GM12878 (cell line): ENCODE measurements around the gene SSBP1. TPM values are rescaled to one million over a fixed set of nuclear protein-coding genes. Genes with fewer than 3 reads are reported as not detected.

Experiments
- ATAC-seq: fragments of 200-7000 bp; cut with Tn5 transposase; 3 replicates; pipeline ENCODE4 v1.9.1; 2020; ENCODE audit warnings: mild to moderate bottlenecking, moderate library complexity
- BruUV-seq: library from RNA; stranded (reverse); fragments of 400-500 nt; replicated peaks from 2 replicates; lab custom pipeline; 2021; lab: Mats Ljungman, UMichigan
- CTCF ChIA-PET: fragments of 300-600 bp; sonication (Branson Sonifier 250); formaldehyde crosslinking; extraction: SDS; loops from one replicate; lab custom pipeline; 2021; ENCODE audit warnings: inconsistent platforms; lab: Yijun Ruan, JAX
- POLR2A ChIA-PET: fragments of 350-600 bp; formaldehyde crosslinking; extraction: SDS; loops from one replicate; lab custom pipeline; 2021; ENCODE audit warnings: inconsistent platforms; lab: Charles Lee
- RAD21 ChIA-PET: fragments of 300-600 bp; sonication (Branson Sonifier 250); formaldehyde crosslinking; loops from one replicate; lab custom pipeline; 2023; ENCODE audit warnings: antibody characterized with exemption; ENCODE audit not compliant: unreplicated experiment; lab: Charles Lee
- SMC1A ChIA-PET: fragments of 300-600 bp; sonication (Branson Sonifier 250); formaldehyde crosslinking; loops from one replicate; lab custom pipeline; 2023; ENCODE audit not compliant: unreplicated experiment, uncharacterized antibody; lab: Charles Lee
- DNase-seq: peaks from one replicate; pipeline ENCODE4 v3.0.0-alpha.2; 2011; ENCODE audit warnings: low read depth, low spot score
- FAIRE-seq: peaks from 3 replicates; lab custom pipeline; 2011; peaks lifted over from hg19 to GRCh38; lab: Jason Lieb, UNC
- H2AFZ ChIP-seq: 2 replicates; pipeline ENCODE4 v1.6.0; 2011; ENCODE audit warnings: low read depth, low read length, control low read depth; ENCODE audit not compliant: control insufficient read depth
- H3K27ac ChIP-seq: 2 replicates; pipeline ENCODE4 v1.5.1; 2011; ENCODE audit warnings: control low read depth; ENCODE audit not compliant: control insufficient read depth, insufficient read depth
- H3K27me3 ChIP-seq, 2 experiments: replicated peaks in 1 of 2; 2 replicates each; pipeline versions ENCODE4 v1.6.0 to v1.6.1; 2011; ENCODE audit warnings: low read length in 1 of 2; ENCODE audit not compliant: control insufficient read depth in 2 of 2, insufficient read depth in 2 of 2
- H3K36me3 ChIP-seq, 2 experiments: 2 replicates each; pipeline ENCODE4 v1.5.1; 2011; ENCODE audit warnings: low read length in 1 of 2; ENCODE audit not compliant: control insufficient read depth in 2 of 2, insufficient read depth in 2 of 2
- H3K4me1 ChIP-seq: 2 replicates; pipeline ENCODE4 v1.6.1; 2011; ENCODE audit warnings: mild to moderate bottlenecking, low read length, moderate library complexity, mixed read lengths; ENCODE audit not compliant: control insufficient read depth, insufficient read depth
- H3K4me2 ChIP-seq: 2 replicates; pipeline ENCODE4 v1.6.0; 2011; ENCODE audit warnings: control low read depth; ENCODE audit not compliant: control insufficient read depth, insufficient read depth
- H3K4me3 ChIP-seq: fragments of 200-600 bp; sonication (generic); 2 replicates; pipeline ENCODE4 v1.5.1; 2016
- H3K79me2 ChIP-seq: 2 replicates; pipeline ENCODE4 v1.6.0; 2011; ENCODE audit warnings: low read length; ENCODE audit not compliant: control insufficient read depth, insufficient read depth
- H3K9ac ChIP-seq: 2 replicates; pipeline ENCODE4 v1.8.0; 2011; ENCODE audit warnings: low read length, control low read depth, mixed read lengths; ENCODE audit not compliant: control insufficient read depth, insufficient read depth
- H3K9me3 ChIP-seq: replicated peaks from 3 replicates; pipeline ENCODE4 v1.5.1; 2011; ENCODE audit warnings: mild to moderate bottlenecking, low read length; ENCODE audit not compliant: control insufficient read depth, insufficient read depth
- H4K20me1 ChIP-seq: 2 replicates; pipeline ENCODE4 v1.6.0; 2011; ENCODE audit not compliant: control insufficient read depth, insufficient read depth
- CHD4 ChIP-seq: fragments of 200-600 bp; sonication (generic); IDR thresholded peaks from 2 replicates; pipeline ENCODE4 v1.6.1; 2016; ENCODE audit warnings: mild to moderate bottlenecking
- GATAD2B ChIP-seq: fragments of 450-650 bp; conservative IDR thresholded peaks from 2 replicates; pipeline ENCODE4 v1.6.1; 2017; ENCODE audit warnings: low read depth, mild to moderate bottlenecking, moderate library complexity
- RAD21 ChIP-seq: IDR thresholded peaks from 2 replicates; pipeline ENCODE4 v1.6.1; 2011; ENCODE audit warnings: mild to moderate bottlenecking, low read depth, low read length, moderate library complexity; ENCODE audit not compliant: insufficient read depth
- SMAD1 ChIP-seq: fragments of 450-650 bp; IDR thresholded peaks from 2 replicates; pipeline ENCODE4 v1.6.1; 2018; ENCODE audit warnings: mild to moderate bottlenecking, low read depth; ENCODE audit not compliant: partially characterized antibody
- WGBS: methylation state at CpG from one replicate; pipeline ENCODE4 v1.1.6; 2016; ENCODE audit warnings: low lambda C conversion rate; ENCODE audit not compliant: insufficient replicate concordance, insufficient coverage; ENCODE audit errors: missing lambda C conversion rate; 5-methylcytosine and 5-hydroxymethylcytosine counted together
- in situ Hi-C: fragments of 300-500 bp; cut with MboI; formaldehyde crosslinking; loops from 9 replicates; pipeline ENCODE4 v1.14.3; 2018; ENCODE audit warnings: mixed read lengths
- intact Hi-C: fragments of 100-400 bp; cut with micrococcal nuclease; formaldehyde crosslinking; loops from one replicate; pipeline ENCODE4 v1.14.2; 2022; ENCODE audit not compliant: unreplicated experiment
- polyA plus RNA-seq, 11 experiments: library from polyadenylated mRNA; depleted of rRNA in 4 of 11; unstranded in 6 of 11; stranded (reverse) in 5 of 11; fragments of >200 nt; fragmentation: Nextera tagmentation in 4 of 11; fragmentation: Illumina TruSeq in 1 of 11; extraction: Ambion mirVana in 4 of 11; extraction: Trizol in 1 of 11; gene quantifications; 1 replicate in 1 of 11; 2 replicates in 10 of 11; pipeline versions ENCODE4 v1.2.1 to v1.2.3, GENCODE V29; 2011 to 2016; ENCODE audit warnings: inconsistent platforms in 2 of 11, missing spikeins in 2 of 11, low read depth in 1 of 11
- total RNA-seq, 4 experiments: library from RNA; depleted of rRNA in 3 of 4; stranded (reverse); fragments of >200 nt in 3 of 4; fragmentation: Illumina TruSeq in 1 of 4; extraction: Trizol in 1 of 4; gene quantifications; 2 replicates each; pipeline versions ENCODE4 v1.2.1 to v1.2.3, GENCODE V29; 2013 to 2021
- TF ChIP-seq, protein P1 (sequence below): fragments of 450-650 bp; IDR thresholded peaks from 2 replicates; pipeline ENCODE4 v1.6.1; 2017; ENCODE audit warnings: mild to moderate bottlenecking, moderate library complexity
- TF ChIP-seq, protein P2 (sequence below): fragments of 450-650 bp; IDR thresholded peaks from 2 replicates; pipeline ENCODE4 v1.6.1; 2016; ENCODE audit warnings: mild to moderate bottlenecking, moderate library complexity, borderline replicate concordance
- TF ChIP-seq, protein P3 (sequence below), 3 experiments: IDR thresholded peaks in 2 of 3; conservative IDR thresholded peaks in 1 of 3; 2 replicates each; pipeline ENCODE4 v1.5.1; 2011; ENCODE audit warnings: low read depth in 3 of 3, low read length in 3 of 3, mild to moderate bottlenecking in 3 of 3, control low read depth in 2 of 3, moderate library complexity in 2 of 3, inconsistent platforms in 1 of 3, mixed read lengths in 1 of 3; ENCODE audit not compliant: control insufficient read depth in 2 of 3, insufficient read depth in 1 of 3; ENCODE audit errors: extremely low read depth in 1 of 3

SSBP1 gene
- total and polyA plus RNA-seq, 10 of the 15 experiments (the other 5 are each of a cell fraction or from before 2014, with no cell fraction given), result 191 to 998 (median 418) TPM

DNA sequence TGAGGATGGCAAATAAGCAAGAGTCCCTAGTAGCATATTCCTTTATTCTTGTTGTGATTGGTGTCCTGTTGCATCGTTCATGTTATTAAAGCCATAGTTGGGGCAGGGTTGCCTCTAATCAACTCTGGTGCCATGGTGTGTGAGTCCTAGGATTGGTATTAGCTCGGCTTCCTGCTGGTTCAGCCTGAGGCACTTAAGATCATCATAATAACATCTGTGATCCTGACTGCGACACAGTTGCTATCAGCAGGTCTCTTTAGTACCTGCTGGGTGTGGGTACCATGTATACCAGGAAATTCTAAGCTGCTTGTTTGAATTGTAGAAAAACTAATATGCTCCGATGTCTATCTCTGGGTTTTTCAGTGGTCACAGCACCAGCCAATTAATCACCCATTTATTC, 28.4 kb upstream of the SSBP1 start (continued):
- TF ChIP-seq, protein P1, sequence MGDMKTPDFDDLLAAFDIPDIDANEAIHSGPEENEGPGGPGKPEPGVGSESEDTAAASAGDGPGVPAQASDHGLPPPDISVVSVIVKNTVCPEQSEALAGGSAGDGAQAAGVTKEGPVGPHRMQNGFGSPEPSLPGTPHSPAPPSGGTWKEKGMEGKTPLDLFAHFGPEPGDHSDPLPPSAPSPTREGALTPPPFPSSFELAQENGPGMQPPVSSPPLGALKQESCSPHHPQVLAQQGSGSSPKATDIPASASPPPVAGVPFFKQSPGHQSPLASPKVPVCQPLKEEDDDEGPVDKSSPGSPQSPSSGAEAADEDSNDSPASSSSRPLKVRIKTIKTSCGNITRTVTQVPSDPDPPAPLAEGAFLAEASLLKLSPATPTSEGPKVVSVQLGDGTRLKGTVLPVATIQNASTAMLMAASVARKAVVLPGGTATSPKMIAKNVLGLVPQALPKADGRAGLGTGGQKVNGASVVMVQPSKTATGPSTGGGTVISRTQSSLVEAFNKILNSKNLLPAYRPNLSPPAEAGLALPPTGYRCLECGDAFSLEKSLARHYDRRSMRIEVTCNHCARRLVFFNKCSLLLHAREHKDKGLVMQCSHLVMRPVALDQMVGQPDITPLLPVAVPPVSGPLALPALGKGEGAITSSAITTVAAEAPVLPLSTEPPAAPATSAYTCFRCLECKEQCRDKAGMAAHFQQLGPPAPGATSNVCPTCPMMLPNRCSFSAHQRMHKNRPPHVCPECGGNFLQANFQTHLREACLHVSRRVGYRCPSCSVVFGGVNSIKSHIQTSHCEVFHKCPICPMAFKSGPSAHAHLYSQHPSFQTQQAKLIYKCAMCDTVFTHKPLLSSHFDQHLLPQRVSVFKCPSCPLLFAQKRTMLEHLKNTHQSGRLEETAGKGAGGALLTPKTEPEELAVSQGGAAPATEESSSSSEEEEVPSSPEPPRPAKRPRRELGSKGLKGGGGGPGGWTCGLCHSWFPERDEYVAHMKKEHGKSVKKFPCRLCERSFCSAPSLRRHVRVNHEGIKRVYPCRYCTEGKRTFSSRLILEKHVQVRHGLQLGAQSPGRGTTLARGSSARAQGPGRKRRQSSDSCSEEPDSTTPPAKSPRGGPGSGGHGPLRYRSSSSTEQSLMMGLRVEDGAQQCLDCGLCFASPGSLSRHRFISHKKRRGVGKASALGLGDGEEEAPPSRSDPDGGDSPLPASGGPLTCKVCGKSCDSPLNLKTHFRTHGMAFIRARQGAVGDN, result no peak
- TF ChIP-seq SMAD1, result no peak

DNA sequence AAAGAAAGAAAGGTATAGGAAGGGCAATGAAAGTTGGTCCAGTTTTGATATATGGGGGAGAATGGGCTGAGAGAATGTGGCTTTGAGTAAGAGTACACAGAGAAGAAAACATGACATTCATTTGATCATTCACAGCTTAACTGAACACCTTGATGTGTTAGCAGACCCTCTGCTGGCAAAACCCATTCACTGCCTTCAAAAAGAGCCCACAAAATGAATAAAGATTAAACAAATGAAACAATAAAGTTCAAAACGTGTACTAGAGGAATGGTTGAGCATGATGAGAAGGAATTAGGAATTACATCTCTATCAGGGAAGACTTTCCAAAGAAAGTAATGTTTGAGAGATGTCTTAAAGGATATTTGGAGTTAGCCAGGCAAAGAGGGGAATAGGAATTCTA, 27.9 kb upstream of the SSBP1 start:
- BruUV-seq, result no TSS peak

More for the DNA sequence above, 27.9 kb upstream of the SSBP1 start:
- H3K36me3 ChIP-seq, result no peaks in the 10 kb centered on the region
- TF ChIP-seq RAD21 (peak; percentile 23; the same call in 1 of the 2 replicates), CHD4 (no peak), GATAD2B (no peak)
- TF ChIP-seq, protein P2, sequence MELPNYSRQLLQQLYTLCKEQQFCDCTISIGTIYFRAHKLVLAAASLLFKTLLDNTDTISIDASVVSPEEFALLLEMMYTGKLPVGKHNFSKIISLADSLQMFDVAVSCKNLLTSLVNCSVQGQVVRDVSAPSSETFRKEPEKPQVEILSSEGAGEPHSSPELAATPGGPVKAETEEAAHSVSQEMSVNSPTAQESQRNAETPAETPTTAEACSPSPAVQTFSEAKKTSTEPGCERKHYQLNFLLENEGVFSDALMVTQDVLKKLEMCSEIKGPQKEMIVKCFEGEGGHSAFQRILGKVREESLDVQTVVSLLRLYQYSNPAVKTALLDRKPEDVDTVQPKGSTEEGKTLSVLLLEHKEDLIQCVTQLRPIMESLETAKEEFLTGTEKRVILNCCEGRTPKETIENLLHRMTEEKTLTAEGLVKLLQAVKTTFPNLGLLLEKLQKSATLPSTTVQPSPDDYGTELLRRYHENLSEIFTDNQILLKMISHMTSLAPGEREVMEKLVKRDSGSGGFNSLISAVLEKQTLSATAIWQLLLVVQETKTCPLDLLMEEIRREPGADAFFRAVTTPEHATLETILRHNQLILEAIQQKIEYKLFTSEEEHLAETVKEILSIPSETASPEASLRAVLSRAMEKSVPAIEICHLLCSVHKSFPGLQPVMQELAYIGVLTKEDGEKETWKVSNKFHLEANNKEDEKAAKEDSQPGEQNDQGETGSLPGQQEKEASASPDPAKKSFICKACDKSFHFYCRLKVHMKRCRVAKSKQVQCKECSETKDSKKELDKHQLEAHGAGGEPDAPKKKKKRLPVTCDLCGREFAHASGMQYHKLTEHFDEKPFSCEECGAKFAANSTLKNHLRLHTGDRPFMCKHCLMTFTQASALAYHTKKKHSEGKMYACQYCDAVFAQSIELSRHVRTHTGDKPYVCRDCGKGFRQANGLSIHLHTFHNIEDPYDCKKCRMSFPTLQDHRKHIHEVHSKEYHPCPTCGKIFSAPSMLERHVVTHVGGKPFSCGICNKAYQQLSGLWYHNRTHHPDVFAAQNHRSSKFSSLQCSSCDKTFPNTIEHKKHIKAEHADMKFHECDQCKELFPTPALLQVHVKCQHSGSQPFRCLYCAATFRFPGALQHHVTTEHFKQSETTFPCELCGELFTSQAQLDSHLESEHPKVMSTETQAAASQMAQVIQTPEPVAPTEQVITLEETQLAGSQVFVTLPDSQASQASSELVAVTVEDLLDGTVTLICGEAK, result peak; percentile 75
- TF ChIP-seq, protein P3, sequence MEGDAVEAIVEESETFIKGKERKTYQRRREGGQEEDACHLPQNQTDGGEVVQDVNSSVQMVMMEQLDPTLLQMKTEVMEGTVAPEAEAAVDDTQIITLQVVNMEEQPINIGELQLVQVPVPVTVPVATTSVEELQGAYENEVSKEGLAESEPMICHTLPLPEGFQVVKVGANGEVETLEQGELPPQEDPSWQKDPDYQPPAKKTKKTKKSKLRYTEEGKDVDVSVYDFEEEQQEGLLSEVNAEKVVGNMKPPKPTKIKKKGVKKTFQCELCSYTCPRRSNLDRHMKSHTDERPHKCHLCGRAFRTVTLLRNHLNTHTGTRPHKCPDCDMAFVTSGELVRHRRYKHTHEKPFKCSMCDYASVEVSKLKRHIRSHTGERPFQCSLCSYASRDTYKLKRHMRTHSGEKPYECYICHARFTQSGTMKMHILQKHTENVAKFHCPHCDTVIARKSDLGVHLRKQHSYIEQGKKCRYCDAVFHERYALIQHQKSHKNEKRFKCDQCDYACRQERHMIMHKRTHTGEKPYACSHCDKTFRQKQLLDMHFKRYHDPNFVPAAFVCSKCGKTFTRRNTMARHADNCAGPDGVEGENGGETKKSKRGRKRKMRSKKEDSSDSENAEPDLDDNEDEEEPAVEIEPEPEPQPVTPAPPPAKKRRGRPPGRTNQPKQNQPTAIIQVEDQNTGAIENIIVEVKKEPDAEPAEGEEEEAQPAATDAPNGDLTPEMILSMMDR (IDR thresholded peaks at IDR 0.05 in 2 of 3, conservative IDR thresholded peaks at IDR 0.05 in 1 of 3; ENCODE audit: control insufficient read depth in 2 of 3, extremely low read depth in 1 of 3, insufficient read depth in 1 of 3, low read depth in 3 of 3, low read length in 3 of 3), result peak in 1 of 3 experiments; percentile 10; a peak in 2 of 6 replicates
- H2AFZ ChIP-seq, result no peak overlapping the region
- no peaks in the 10 kb centered on the region for H3K9me3 ChIP-seq
- intact Hi-C loops (no loop called here), in situ Hi-C loops (no loop called here)
- no peaks in the 10 kb centered on the region for H3K4me1 ChIP-seq
- H3K4me3 ChIP-seq, result no peak overlapping the region
- 0% methylated on average over 1 of the region's 1 CpG for WGBS
- no peaks in the 10 kb centered on the region for H3K27me3 ChIP-seq
- DNase-seq (no peak), FAIRE-seq (no peak), ATAC-seq (no peak)
- no peak overlapping the region for H3K27ac ChIP-seq
- H3K9ac ChIP-seq, result no peak overlapping the region
- RAD21 ChIA-PET, result interaction anchor here (1.2 to 2.7 kb wide), 2 partner anchors 10 to 56 kb away, joined by 5 to 19 read pairs; no protein-coding TSS in a partner anchor
- H4K20me1 ChIP-seq, result no peaks in the 10 kb centered on the region
- CTCF ChIA-PET, result interaction anchor here (1.0 to 2.5 kb wide), 8 partner anchors 10 to 60 kb away, joined by 3 to 16 read pairs (median 4); partner anchors contain the start of gene SSBP1
- POLR2A ChIA-PET, result no interaction called here
- no peaks in the 10 kb centered on the region for H3K79me2 ChIP-seq
- H3K4me2 ChIP-seq, result no peak overlapping the region
- SMC1A ChIA-PET, result interaction anchor here (0.7 to 1.8 kb wide), 4 partner anchors 12 to 56 kb away, joined by 3 to 8 read pairs (median 4); no protein-coding TSS in a partner anchor
